GM12878 (cell line): Measurements from ENCODE around the gene CPNE9. TPM values are rescaled to one million over a fixed set of nuclear protein-coding genes. Genes with fewer than 3 reads are reported as not detected.
"Not testable (repeated sequence)": the region's sequence is repeated elsewhere in the genome, so short reads cannot be mapped to it uniquely, and the experiment has no call there.

Experiments used
- ATAC-seq: fragments of 200-7000 bp; cut with Tn5 transposase; 3 replicates; pipeline ENCODE4 v1.9.1; 2020; ENCODE audit warnings: mild to moderate bottlenecking, moderate library complexity
- BruUV-seq: library from RNA; stranded (reverse); fragments of 400-500 nt; replicated peaks from 2 replicates; lab custom pipeline; 2021; lab: Mats Ljungman, UMichigan
- CTCF ChIA-PET: fragments of 300-600 bp; sonication (Branson Sonifier 250); formaldehyde crosslinking; extraction: SDS; loops from one replicate; lab custom pipeline; 2021; ENCODE audit warnings: inconsistent platforms; lab: Yijun Ruan, JAX
- POLR2A ChIA-PET: fragments of 350-600 bp; formaldehyde crosslinking; extraction: SDS; loops from one replicate; lab custom pipeline; 2021; ENCODE audit warnings: inconsistent platforms; lab: Charles Lee
- RAD21 ChIA-PET: fragments of 300-600 bp; sonication (Branson Sonifier 250); formaldehyde crosslinking; loops from one replicate; lab custom pipeline; 2023; ENCODE audit warnings: antibody characterized with exemption; ENCODE audit not compliant: unreplicated experiment; lab: Charles Lee
- SMC1A ChIA-PET: fragments of 300-600 bp; sonication (Branson Sonifier 250); formaldehyde crosslinking; loops from one replicate; lab custom pipeline; 2023; ENCODE audit not compliant: unreplicated experiment, uncharacterized antibody; lab: Charles Lee
- DNase-seq: peaks from one replicate; pipeline ENCODE4 v3.0.0-alpha.2; 2011; ENCODE audit warnings: low read depth, low spot score
- FAIRE-seq: peaks from 3 replicates; lab custom pipeline; 2011; peaks lifted over from hg19 to GRCh38; lab: Jason Lieb, UNC
- H2AFZ ChIP-seq: 2 replicates; pipeline ENCODE4 v1.6.0; 2011; ENCODE audit warnings: low read depth, low read length, control low read depth; ENCODE audit not compliant: control insufficient read depth
- H3K27ac ChIP-seq: 2 replicates; pipeline ENCODE4 v1.5.1; 2011; ENCODE audit warnings: control low read depth; ENCODE audit not compliant: control insufficient read depth, insufficient read depth
- H3K27me3 ChIP-seq, 2 experiments: replicated peaks in 1 of 2; 2 replicates each; pipeline versions ENCODE4 v1.6.0 to v1.6.1; 2011; ENCODE audit warnings: low read length in 1 of 2; ENCODE audit not compliant: control insufficient read depth in 2 of 2, insufficient read depth in 2 of 2
- H3K36me3 ChIP-seq, 2 experiments: 2 replicates each; pipeline ENCODE4 v1.5.1; 2011; ENCODE audit warnings: low read length in 1 of 2; ENCODE audit not compliant: control insufficient read depth in 2 of 2, insufficient read depth in 2 of 2
- H3K4me1 ChIP-seq: 2 replicates; pipeline ENCODE4 v1.6.1; 2011; ENCODE audit warnings: mild to moderate bottlenecking, low read length, moderate library complexity, mixed read lengths; ENCODE audit not compliant: control insufficient read depth, insufficient read depth
- H3K4me2 ChIP-seq: 2 replicates; pipeline ENCODE4 v1.6.0; 2011; ENCODE audit warnings: control low read depth; ENCODE audit not compliant: control insufficient read depth, insufficient read depth
- H3K4me3 ChIP-seq: fragments of 200-600 bp; sonication (generic); 2 replicates; pipeline ENCODE4 v1.5.1; 2016
- H3K79me2 ChIP-seq: 2 replicates; pipeline ENCODE4 v1.6.0; 2011; ENCODE audit warnings: low read length; ENCODE audit not compliant: control insufficient read depth, insufficient read depth
- H3K9ac ChIP-seq: 2 replicates; pipeline ENCODE4 v1.8.0; 2011; ENCODE audit warnings: low read length, control low read depth, mixed read lengths; ENCODE audit not compliant: control insufficient read depth, insufficient read depth
- H3K9me3 ChIP-seq: replicated peaks from 3 replicates; pipeline ENCODE4 v1.5.1; 2011; ENCODE audit warnings: mild to moderate bottlenecking, low read length; ENCODE audit not compliant: control insufficient read depth, insufficient read depth
- H4K20me1 ChIP-seq: 2 replicates; pipeline ENCODE4 v1.6.0; 2011; ENCODE audit not compliant: control insufficient read depth, insufficient read depth
- CUX1 ChIP-seq: IDR thresholded peaks from 2 replicates; pipeline ENCODE4 v1.6.1; 2012; ENCODE audit warnings: improper control_type of control experiment, low read depth, low read length; ENCODE audit not compliant: insufficient replicate concordance
- HDGF ChIP-seq: fragments of 450-650 bp; IDR thresholded peaks from 2 replicates; pipeline ENCODE4 v1.6.1; 2016; ENCODE audit warnings: antibody characterized with exemption
- LARP7 ChIP-seq: fragments of 450-650 bp; IDR thresholded peaks from 2 replicates; pipeline ENCODE4 v1.6.1; 2017; ENCODE audit warnings: mild to moderate bottlenecking
- POLR2AphosphoS2 ChIP-seq: IDR thresholded peaks from 2 replicates; pipeline ENCODE4 v1.6.1; 2011; ENCODE audit warnings: low read depth, mild to moderate bottlenecking, low read length, improper control_type of control experiment, moderate library complexity
- SRF ChIP-seq, 2 experiments: IDR thresholded peaks; 2 replicates each; pipeline ENCODE4 v1.6.1; 2011; ENCODE audit warnings: low read depth in 2 of 2, low read length in 2 of 2, mild to moderate bottlenecking in 1 of 2, moderate library complexity in 1 of 2
- ZZZ3 ChIP-seq: IDR thresholded peaks from 2 replicates; pipeline ENCODE4 v1.6.1; 2011; ENCODE audit warnings: low read depth; ENCODE audit not compliant: control insufficient read depth, insufficient read length
- WGBS: methylation state at CpG from one replicate; pipeline ENCODE4 v1.1.6; 2016; ENCODE audit warnings: low lambda C conversion rate; ENCODE audit not compliant: insufficient replicate concordance, insufficient coverage; ENCODE audit errors: missing lambda C conversion rate; 5-methylcytosine and 5-hydroxymethylcytosine counted together
- in situ Hi-C: fragments of 300-500 bp; cut with MboI; formaldehyde crosslinking; loops from 9 replicates; pipeline ENCODE4 v1.14.3; 2018; ENCODE audit warnings: mixed read lengths
- intact Hi-C: fragments of 100-400 bp; cut with micrococcal nuclease; formaldehyde crosslinking; loops from one replicate; pipeline ENCODE4 v1.14.2; 2022; ENCODE audit not compliant: unreplicated experiment
- polyA plus RNA-seq, 11 experiments: library from polyadenylated mRNA; depleted of rRNA in 4 of 11; unstranded in 6 of 11; stranded (reverse) in 5 of 11; fragments of >200 nt; fragmentation: Nextera tagmentation in 4 of 11; fragmentation: Illumina TruSeq in 1 of 11; extraction: Ambion mirVana in 4 of 11; extraction: Trizol in 1 of 11; gene quantifications; 1 replicate in 1 of 11; 2 replicates in 10 of 11; pipeline versions ENCODE4 v1.2.1 to v1.2.3, GENCODE V29; 2011 to 2016; ENCODE audit warnings: inconsistent platforms in 2 of 11, missing spikeins in 2 of 11, low read depth in 1 of 11
- total RNA-seq, 4 experiments: library from RNA; depleted of rRNA in 3 of 4; stranded (reverse); fragments of >200 nt in 3 of 4; fragmentation: Illumina TruSeq in 1 of 4; extraction: Trizol in 1 of 4; gene quantifications; 2 replicates each; pipeline versions ENCODE4 v1.2.1 to v1.2.3, GENCODE V29; 2013 to 2021

CPNE9 gene
- total and polyA plus RNA-seq, 10 of the 15 experiments (the other 5 are each of a cell fraction or from before 2014, with no cell fraction given): 0.02 to 0.12 (median 0.05) TPM; not detected in 7

GRCh38 chr3:9771007-9771406 is 67.4 kb downstream of the CPNE9 start:
- ATAC-seq, RAD21 ChIA-PET, H3K36me3 ChIP-seq, BruUV-seq, H4K20me1 ChIP-seq, FAIRE-seq, H3K27me3 ChIP-seq, DNase-seq, H3K27ac ChIP-seq, H3K4me2 ChIP-seq, H3K4me3 ChIP-seq, H3K9me3 ChIP-seq, H2AFZ ChIP-seq, intact Hi-C loops, H3K4me1 ChIP-seq, H3K79me2 ChIP-seq, H3K9ac ChIP-seq, in situ Hi-C loops: not testable (repeated sequence)
- ChIA-PET POLR2A (interaction anchor here (0.5 to 1.0 kb wide), 3 partner anchors 11 to 27 kb away, joined by 3 to 6 read pairs (median 4); no protein-coding TSS in a partner anchor), CTCF (interaction anchor here (0.7 to 1.4 kb wide), 2 partner anchors 10 to 1890 kb away, joined by 3 read pairs; no protein-coding TSS in a partner anchor), SMC1A (interaction anchor here (0.8 to 1.2 kb wide), 3 partner anchors 22 to 25 kb away, joined by 3 read pairs; partner anchors contain the start of genes ARPC4 and TADA3)
- WGBS: 96% methylated on average over 2 of the region's 2 CpGs

GRCh38 chr3:9776896-9777693 is 73.5 kb downstream of the CPNE9 start:
- no peak overlapping the region for H2AFZ ChIP-seq
- SMC1A ChIA-PET: interaction anchor here (1.5 kb wide), 1 partner anchor 49 kb away, joined by 3 read pairs; no protein-coding TSS in a partner anchor
- RAD21 ChIA-PET: no interaction called here
- no TSS peak for BruUV-seq
- H4K20me1 ChIP-seq: no peaks in the 10 kb centered on the region
- no peak for TF ChIP-seq CUX1
- no peak for TF ChIP-seq HDGF
- TF ChIP-seq ZZZ3: no peak
- TF ChIP-seq LARP7: no peak
- no peak for TF ChIP-seq SRF (IDR thresholded peaks at IDR 0.05; ENCODE audit: low read depth in 2 of 2, low read length in 2 of 2)
- TF ChIP-seq POLR2AphosphoS2: no peak
- no peak for ATAC-seq
- in situ Hi-C loops (no loop called here), intact Hi-C loops (no loop called here)
- H3K9ac ChIP-seq: no peak overlapping the region
- POLR2A ChIA-PET: no interaction called here
- no peaks in the 10 kb centered on the region for H3K79me2 ChIP-seq
- DNase-seq: no peak
- WGBS: 52% methylated on average over 5 of the region's 5 CpGs
- H3K27ac ChIP-seq: no peak overlapping the region
- H3K4me3 ChIP-seq: no peak overlapping the region
- H3K36me3 ChIP-seq: 0 out of 4 replicates have a peak, but pooled peaks cover 0 to under 1% of the 10 kb centered on the region in 2 experiments
- no peak for FAIRE-seq
- peaks cover 31% of the 10 kb centered on the region for H3K4me1 ChIP-seq
- H3K27me3 ChIP-seq: peaks cover 0 to 2% of the 10 kb centered on the region in 2 experiments; a peak in 2 of 4 replicates
- CTCF ChIA-PET: interaction anchor here (1.1 to 2.1 kb wide), 2 partner anchors 13 to 273 kb away, joined by 6 to 8 read pairs; no protein-coding TSS in a partner anchor
- H3K4me2 ChIP-seq: no peak overlapping the region
- no peaks in the 10 kb centered on the region for H3K9me3 ChIP-seq
